HepG2 (cell line): Measurements from ENCODE around the gene CRIP1. TPM values are rescaled to one million over a fixed set of nuclear protein-coding genes. Genes with fewer than 3 reads are reported as not detected.
A peak's percentile ranks its signal among the peaks of the same experiment; 100 is the strongest.

ENCODE experiments used
- CREM ChIP-seq, 2 experiments: sonication (generic) in 1 of 2; formaldehyde crosslinking in 1 of 2; IDR thresholded peaks; 2 replicates each; pipeline versions ENCODE4 v1.4.0 to v1.6.1; 2016 to 2020; ENCODE audit warnings: antibody characterized with exemption in 1 of 2, mild to moderate bottlenecking in 1 of 2, missing genetic modification reagents in 1 of 2
- FOXJ3 ChIP-seq: sonication (generic); formaldehyde crosslinking; IDR thresholded peaks from 2 replicates; pipeline ENCODE4 v1.4.0; 2020; ENCODE audit warnings: missing genetic modification reagents, mild to moderate bottlenecking, borderline replicate concordance
- FOXO1 ChIP-seq: sonication (generic); formaldehyde crosslinking; IDR thresholded peaks from 2 replicates; pipeline ENCODE4 v1.4.0; 2020; ENCODE audit warnings: missing genetic modification reagents
- KLF6 ChIP-seq: IDR thresholded peaks from 2 replicates; pipeline ENCODE4 v1.8.0; 2016; ENCODE audit warnings: missing biosample characterization, missing genetic modification reagents
- NFKBIZ ChIP-seq: IDR thresholded peaks from 2 replicates; pipeline ENCODE4 v1.6.1; 2018; ENCODE audit warnings: missing genetic modification reagents, missing compliant biosample characterization
- ONECUT2 ChIP-seq: sonication (generic); formaldehyde crosslinking; IDR thresholded peaks from 2 replicates; pipeline ENCODE4 v1.4.0; 2020; ENCODE audit warnings: missing genetic modification reagents
- PHB2 ChIP-seq: fragments of 450-650 bp; IDR thresholded peaks from 2 replicates; pipeline ENCODE4 v1.6.1; 2018; ENCODE audit not compliant: partially characterized antibody
- SIN3A ChIP-seq: IDR thresholded peaks from 2 replicates; pipeline ENCODE4 v1.6.1; 2011; ENCODE audit warnings: low read depth, mild to moderate bottlenecking, control low read depth, low read length, borderline replicate concordance
- TFDP2 ChIP-seq: sonication (generic); formaldehyde crosslinking; IDR thresholded peaks from 2 replicates; pipeline ENCODE4 v1.4.0; 2020; ENCODE audit warnings: missing genetic modification reagents
- ZMYM2 ChIP-seq: sonication (generic); formaldehyde crosslinking; IDR thresholded peaks from 2 replicates; pipeline ENCODE4 v1.8.0; 2022; ENCODE audit warnings: mild to moderate bottlenecking, missing genetic modification reagents
- ZNF17 ChIP-seq: sonication (generic); formaldehyde crosslinking; IDR thresholded peaks from 2 replicates; pipeline ENCODE4 v1.5.0; 2020; ENCODE audit warnings: mild to moderate bottlenecking, missing genetic modification reagents
- ZNF44 ChIP-seq: sonication (generic); formaldehyde crosslinking; IDR thresholded peaks from 2 replicates; pipeline ENCODE4 v1.5.1; 2020; ENCODE audit warnings: mild to moderate bottlenecking, missing genetic modification reagents
- ZNF678 ChIP-seq: sonication (generic); formaldehyde crosslinking; IDR thresholded peaks from 2 replicates; pipeline ENCODE4 v1.4.0; 2020; ENCODE audit warnings: mild to moderate bottlenecking, missing genetic modification reagents
- ZNF878 ChIP-seq: sonication (generic); formaldehyde crosslinking; IDR thresholded peaks from 2 replicates; pipeline ENCODE4 v1.8.1; 2023; ENCODE audit warnings: mild to moderate bottlenecking, missing genetic modification reagents, moderate library complexity
- ZNF879 ChIP-seq: sonication (generic); formaldehyde crosslinking; IDR thresholded peaks from 2 replicates; pipeline ENCODE4 v1.8.1; 2023; ENCODE audit warnings: missing genetic modification reagents
- polyA plus RNA-seq, 8 experiments: library from polyadenylated mRNA; depleted of rRNA in 3 of 8; stranded (reverse) in 7 of 8; unstranded in 1 of 8; fragments of >200 nt; fragmentation: Illumina TruSeq in 4 of 8; extraction: Trizol in 4 of 8; gene quantifications; 2 replicates each; pipeline versions ENCODE4 v1.2.1 to v1.2.3, GENCODE V29; 2011 to 2016; ENCODE audit warnings: low read depth in 4 of 8, missing spikeins in 1 of 8, mixed read lengths in 1 of 8; ENCODE audit not compliant: insufficient read depth in 1 of 8
- total RNA-seq, 5 experiments: library from RNA; depleted of rRNA; stranded (reverse); fragments of >200 nt; fragmentation: Illumina TruSeq; extraction: Trizol; gene quantifications; 2 replicates each; pipeline ENCODE4 v1.2.3, GENCODE V29; 2016; ENCODE audit warnings: low read depth in 1 of 5
- TF ChIP-seq, protein P1 (sequence below): IDR thresholded peaks from 2 replicates; pipeline ENCODE4 v1.6.1; 2016
- TF ChIP-seq, protein P2 (sequence below): sonication (generic); formaldehyde crosslinking; IDR thresholded peaks from 2 replicates; pipeline ENCODE4 v1.4.0; 2020; ENCODE audit warnings: missing genetic modification reagents, borderline replicate concordance
- TF ChIP-seq, protein P3 (sequence below): sonication (generic); formaldehyde crosslinking; IDR thresholded peaks from 2 replicates; pipeline ENCODE4 v1.5.1; 2020; ENCODE audit warnings: mild to moderate bottlenecking, missing genetic modification reagents, borderline replicate concordance

Gene CRIP1
- total and polyA plus RNA-seq, 2 of the 13 experiments (the other 11 are each of a cell fraction or from before 2014, with no cell fraction given), result 53.9 to 59.5 TPM

- TF ChIP-seq TFDP2 (CRISPR knock-in tag) (peak; percentile 29; the same call in 1 of the 2 replicates), FOXJ3 (CRISPR knock-in tag) (no peak), ZNF878 (no peak), NFKBIZ (no peak), ZNF678 (CRISPR knock-in tag) (no peak), ZNF17 (no peak), ONECUT2 (CRISPR knock-in tag) (no peak), SIN3A (no peak), FOXO1 (CRISPR knock-in tag) (peak; percentile 34; the same call in 1 of the 2 replicates), ZMYM2 (CRISPR knock-in tag) (no peak), KLF6 (no peak), ZNF879 (CRISPR knock-in tag) (no peak), PHB2 (no peak), ZNF44 (CRISPR knock-in tag) (no peak), CREM (IDR thresholded peaks at IDR 0.05) (no peak), CREM (CRISPR knock-in tag; IDR thresholded peaks at IDR 0.05) (no peak)
- TF ChIP-seq, protein P1, sequence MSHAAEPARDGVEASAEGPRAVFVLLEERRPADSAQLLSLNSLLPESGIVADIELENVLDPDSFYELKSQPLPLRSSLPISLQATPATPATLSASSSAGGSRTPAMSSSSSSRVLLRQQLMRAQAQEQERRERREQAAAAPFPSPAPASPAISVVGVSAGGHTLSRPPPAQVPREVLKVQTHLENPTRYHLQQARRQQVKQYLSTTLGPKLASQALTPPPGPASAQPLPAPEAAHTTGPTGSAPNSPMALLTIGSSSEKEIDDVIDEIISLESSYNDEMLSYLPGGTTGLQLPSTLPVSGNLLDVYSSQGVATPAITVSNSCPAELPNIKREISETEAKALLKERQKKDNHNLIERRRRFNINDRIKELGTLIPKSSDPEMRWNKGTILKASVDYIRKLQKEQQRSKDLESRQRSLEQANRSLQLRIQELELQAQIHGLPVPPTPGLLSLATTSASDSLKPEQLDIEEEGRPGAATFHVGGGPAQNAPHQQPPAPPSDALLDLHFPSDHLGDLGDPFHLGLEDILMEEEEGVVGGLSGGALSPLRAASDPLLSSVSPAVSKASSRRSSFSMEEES (CRISPR knock-in tag), result no peak
- TF ChIP-seq, protein P2, sequence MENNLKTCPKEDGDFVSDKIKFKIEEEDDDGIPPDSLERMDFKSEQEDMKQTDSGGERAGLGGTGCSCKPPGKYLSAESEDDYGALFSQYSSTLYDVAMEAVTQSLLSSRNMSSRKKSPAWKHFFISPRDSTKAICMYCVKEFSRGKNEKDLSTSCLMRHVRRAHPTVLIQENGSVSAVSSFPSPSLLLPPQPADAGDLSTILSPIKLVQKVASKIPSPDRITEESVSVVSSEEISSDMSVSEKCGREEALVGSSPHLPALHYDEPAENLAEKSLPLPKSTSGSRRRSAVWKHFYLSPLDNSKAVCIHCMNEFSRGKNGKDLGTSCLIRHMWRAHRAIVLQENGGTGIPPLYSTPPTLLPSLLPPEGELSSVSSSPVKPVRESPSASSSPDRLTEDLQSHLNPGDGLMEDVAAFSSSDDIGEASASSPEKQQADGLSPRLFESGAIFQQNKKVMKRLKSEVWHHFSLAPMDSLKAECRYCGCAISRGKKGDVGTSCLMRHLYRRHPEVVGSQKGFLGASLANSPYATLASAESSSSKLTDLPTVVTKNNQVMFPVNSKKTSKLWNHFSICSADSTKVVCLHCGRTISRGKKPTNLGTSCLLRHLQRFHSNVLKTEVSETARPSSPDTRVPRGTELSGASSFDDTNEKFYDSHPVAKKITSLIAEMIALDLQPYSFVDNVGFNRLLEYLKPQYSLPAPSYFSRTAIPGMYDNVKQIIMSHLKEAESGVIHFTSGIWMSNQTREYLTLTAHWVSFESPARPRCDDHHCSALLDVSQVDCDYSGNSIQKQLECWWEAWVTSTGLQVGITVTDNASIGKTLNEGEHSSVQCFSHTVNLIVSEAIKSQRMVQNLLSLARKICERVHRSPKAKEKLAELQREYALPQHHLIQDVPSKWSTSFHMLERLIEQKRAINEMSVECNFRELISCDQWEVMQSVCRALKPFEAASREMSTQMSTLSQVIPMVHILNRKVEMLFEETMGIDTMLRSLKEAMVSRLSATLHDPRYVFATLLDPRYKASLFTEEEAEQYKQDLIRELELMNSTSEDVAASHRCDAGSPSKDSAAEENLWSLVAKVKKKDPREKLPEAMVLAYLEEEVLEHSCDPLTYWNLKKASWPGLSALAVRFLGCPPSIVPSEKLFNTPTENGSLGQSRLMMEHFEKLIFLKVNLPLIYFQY, result no peak
- TF ChIP-seq, protein P3, sequence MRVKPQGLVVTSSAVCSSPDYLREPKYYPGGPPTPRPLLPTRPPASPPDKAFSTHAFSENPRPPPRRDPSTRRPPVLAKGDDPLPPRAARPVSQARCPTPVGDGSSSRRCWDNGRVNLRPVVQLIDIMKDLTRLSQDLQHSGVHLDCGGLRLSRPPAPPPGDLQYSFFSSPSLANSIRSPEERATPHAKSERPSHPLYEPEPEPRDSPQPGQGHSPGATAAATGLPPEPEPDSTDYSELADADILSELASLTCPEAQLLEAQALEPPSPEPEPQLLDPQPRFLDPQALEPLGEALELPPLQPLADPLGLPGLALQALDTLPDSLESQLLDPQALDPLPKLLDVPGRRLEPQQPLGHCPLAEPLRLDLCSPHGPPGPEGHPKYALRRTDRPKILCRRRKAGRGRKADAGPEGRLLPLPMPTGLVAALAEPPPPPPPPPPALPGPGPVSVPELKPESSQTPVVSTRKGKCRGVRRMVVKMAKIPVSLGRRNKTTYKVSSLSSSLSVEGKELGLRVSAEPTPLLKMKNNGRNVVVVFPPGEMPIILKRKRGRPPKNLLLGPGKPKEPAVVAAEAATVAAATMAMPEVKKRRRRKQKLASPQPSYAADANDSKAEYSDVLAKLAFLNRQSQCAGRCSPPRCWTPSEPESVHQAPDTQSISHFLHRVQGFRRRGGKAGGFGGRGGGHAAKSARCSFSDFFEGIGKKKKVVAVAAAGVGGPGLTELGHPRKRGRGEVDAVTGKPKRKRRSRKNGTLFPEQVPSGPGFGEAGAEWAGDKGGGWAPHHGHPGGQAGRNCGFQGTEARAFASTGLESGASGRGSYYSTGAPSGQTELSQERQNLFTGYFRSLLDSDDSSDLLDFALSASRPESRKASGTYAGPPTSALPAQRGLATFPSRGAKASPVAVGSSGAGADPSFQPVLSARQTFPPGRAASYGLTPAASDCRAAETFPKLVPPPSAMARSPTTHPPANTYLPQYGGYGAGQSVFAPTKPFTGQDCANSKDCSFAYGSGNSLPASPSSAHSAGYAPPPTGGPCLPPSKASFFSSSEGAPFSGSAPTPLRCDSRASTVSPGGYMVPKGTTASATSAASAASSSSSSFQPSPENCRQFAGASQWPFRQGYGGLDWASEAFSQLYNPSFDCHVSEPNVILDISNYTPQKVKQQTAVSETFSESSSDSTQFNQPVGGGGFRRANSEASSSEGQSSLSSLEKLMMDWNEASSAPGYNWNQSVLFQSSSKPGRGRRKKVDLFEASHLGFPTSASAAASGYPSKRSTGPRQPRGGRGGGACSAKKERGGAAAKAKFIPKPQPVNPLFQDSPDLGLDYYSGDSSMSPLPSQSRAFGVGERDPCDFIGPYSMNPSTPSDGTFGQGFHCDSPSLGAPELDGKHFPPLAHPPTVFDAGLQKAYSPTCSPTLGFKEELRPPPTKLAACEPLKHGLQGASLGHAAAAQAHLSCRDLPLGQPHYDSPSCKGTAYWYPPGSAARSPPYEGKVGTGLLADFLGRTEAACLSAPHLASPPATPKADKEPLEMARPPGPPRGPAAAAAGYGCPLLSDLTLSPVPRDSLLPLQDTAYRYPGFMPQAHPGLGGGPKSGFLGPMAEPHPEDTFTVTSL (CRISPR knock-in tag), result no peak
Measured at GRCh38 chr14:105489542-105490266, 3.0 kb downstream of the CRIP1 start (continued).
